ENCODE measurements around the gene DCANP1. TPM values are rescaled to one million over a fixed set of nuclear protein-coding genes. Genes with fewer than 3 reads are reported as not detected.

DCANP1 gene
- total RNA-seq, 1 experiment from 2014 or later, result not detected

DNA sequence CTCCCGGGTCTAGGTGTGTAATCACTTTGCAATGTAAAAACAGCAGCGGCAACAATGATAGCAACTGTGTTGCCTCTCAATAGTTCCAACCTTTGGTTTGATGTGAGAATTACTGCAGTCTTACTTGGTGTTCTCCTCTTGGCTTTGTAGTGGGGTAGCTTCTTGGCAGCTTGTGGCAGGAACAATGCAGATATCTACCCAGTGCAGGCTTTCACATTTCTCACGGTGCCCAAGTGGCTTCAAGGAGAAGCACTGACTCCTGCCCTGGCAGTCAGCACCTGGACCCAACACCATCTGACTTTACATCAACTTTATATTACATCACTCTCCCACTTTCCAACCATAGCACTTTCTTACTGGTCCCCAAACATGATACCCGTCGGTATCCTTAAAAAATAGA lies 33.4 kb upstream of the DCANP1 start:
- TF ChIP-seq ZNF232 (CRISPR knock-in tag; IDR thresholded peaks at IDR 0.05) (no peak), FOXP1 (CRISPR knock-in tag; IDR thresholded peaks at IDR 0.05; ENCODE audit: borderline replicate concordance) (no peak), MYBL2 (CRISPR knock-in tag; IDR thresholded peaks at IDR 0.05) (no peak), CREM (CRISPR knock-in tag; IDR thresholded peaks at IDR 0.05) (no peak), FOXJ3 (CRISPR knock-in tag; IDR thresholded peaks at IDR 0.05; ENCODE audit: borderline replicate concordance) (no peak)
- TF ChIP-seq, protein P1, sequence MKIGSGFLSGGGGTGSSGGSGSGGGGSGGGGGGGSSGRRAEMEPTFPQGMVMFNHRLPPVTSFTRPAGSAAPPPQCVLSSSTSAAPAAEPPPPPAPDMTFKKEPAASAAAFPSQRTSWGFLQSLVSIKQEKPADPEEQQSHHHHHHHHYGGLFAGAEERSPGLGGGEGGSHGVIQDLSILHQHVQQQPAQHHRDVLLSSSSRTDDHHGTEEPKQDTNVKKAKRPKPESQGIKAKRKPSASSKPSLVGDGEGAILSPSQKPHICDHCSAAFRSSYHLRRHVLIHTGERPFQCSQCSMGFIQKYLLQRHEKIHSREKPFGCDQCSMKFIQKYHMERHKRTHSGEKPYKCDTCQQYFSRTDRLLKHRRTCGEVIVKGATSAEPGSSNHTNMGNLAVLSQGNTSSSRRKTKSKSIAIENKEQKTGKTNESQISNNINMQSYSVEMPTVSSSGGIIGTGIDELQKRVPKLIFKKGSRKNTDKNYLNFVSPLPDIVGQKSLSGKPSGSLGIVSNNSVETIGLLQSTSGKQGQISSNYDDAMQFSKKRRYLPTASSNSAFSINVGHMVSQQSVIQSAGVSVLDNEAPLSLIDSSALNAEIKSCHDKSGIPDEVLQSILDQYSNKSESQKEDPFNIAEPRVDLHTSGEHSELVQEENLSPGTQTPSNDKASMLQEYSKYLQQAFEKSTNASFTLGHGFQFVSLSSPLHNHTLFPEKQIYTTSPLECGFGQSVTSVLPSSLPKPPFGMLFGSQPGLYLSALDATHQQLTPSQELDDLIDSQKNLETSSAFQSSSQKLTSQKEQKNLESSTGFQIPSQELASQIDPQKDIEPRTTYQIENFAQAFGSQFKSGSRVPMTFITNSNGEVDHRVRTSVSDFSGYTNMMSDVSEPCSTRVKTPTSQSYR (CRISPR knock-in tag; IDR thresholded peaks at IDR 0.05), result no peak
- no peaks in the 10 kb centered on the region for H3K36me3 Mint-ChIP-seq
- H3K27ac Mint-ChIP-seq, result no peak overlapping the region
- H3K4me1 Mint-ChIP-seq, result peaks cover 43% of the 10 kb centered on the region
- DNase-seq (ENCODE audit: low spot score) (no peak), ATAC-seq (no peak)
- H3K4me3 Mint-ChIP-seq, result no peak overlapping the region
- H3K9me3 Mint-ChIP-seq, result no peaks in the 10 kb centered on the region
- H3K27me3 Mint-ChIP-seq (ENCODE audit: low read depth), result peaks cover 42% of the 10 kb centered on the region
- CTCF ChIA-PET, result interaction anchor here (0.6 to 4.2 kb wide), 3 partner anchors 15 to 594 kb away, joined by 3 to 47 read pairs (median 16); no protein-coding TSS in a partner anchor
- POLR2A ChIA-PET, result no interaction called here

DNA sequence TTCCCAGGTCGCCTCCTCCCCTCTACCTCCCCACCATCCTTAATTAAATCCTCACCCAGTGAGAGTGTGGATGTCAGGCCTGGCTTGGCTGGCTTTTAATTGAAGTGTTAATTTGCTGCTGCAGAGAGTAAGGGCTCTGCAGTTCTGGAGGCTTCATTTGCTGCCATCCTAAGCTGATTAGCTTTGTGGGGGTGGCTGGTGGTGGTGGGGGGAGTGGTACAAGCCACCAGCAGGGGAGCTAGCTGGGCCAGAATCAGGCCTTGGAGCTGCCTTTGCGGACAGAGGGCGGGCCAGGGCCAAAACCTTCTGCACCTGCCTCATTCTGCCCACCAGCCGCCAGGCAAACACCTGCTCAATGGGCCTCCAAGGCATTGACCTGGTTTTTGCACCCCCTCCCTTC lies 31.8 kb upstream of the DCANP1 start:
- CTCF ChIA-PET, result interaction anchor here (0.9 to 4.2 kb wide), 10 partner anchors 9 to 98 kb away, joined by 3 to 47 read pairs (median 6); no protein-coding TSS in a partner anchor

DNA sequence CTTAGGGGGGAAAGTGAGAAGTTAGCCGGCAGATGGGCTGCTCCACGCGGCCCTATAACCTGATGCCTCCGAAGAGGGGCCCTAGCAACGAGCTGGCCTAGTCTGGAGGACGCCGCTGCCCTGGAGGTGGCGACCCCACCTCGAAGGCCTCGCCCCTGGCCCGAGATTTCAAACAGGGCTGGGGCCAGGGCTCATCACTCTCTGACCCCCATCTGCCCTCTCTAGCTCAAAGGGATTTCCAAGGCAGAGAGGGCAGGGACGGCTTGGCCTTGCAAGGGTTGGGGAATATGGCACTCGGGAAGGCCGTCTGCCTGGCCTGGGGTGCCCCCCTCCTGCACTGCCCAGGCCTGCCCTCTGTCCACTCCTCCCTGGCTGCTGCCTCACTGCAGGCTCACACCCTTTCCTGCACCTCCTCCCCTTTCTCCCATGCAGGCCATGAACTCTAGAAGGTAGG lies 30.5 kb upstream of the DCANP1 start:
- CTCF ChIA-PET, result interaction anchor here (0.6 to 4.2 kb wide), 8 partner anchors 10 to 357 kb away, joined by 3 to 47 read pairs (median 6); partner anchors contain the start of gene NEUROG1
- Mint-ChIP-seq H3K9me3 (no peaks in the 10 kb centered on the region), H3K36me3 (no peaks in the 10 kb centered on the region), H3K27me3 (ENCODE audit: low read depth) (peaks cover 65% of the 10 kb centered on the region), H3K4me1 (peaks cover 28% of the 10 kb centered on the region), H3K4me3 (no peak overlapping the region), H3K27ac (no peak overlapping the region)
- DNase-seq (ENCODE audit: low spot score) (no peak), ATAC-seq (peak; percentile 37; the same call in 1 of the 2 replicates)
- POLR2A ChIA-PET, result no interaction called here
- TF ChIP-seq ESRRA (CRISPR knock-in tag; IDR thresholded peaks at IDR 0.05; ENCODE audit: borderline replicate concordance) (no peak), ATF1 (CRISPR knock-in tag; IDR thresholded peaks at IDR 0.05) (no peak), ZNF138 (CRISPR knock-in tag; conservative IDR thresholded peaks at IDR 0.05) (no peak), FOXK1 (CRISPR knock-in tag; IDR thresholded peaks at IDR 0.05) (no peak), ZNF671 (CRISPR knock-in tag; IDR thresholded peaks at IDR 0.05) (no peak), ZNF416 (CRISPR knock-in tag; IDR thresholded peaks at IDR 0.05) (no peak)
- TF ChIP-seq, protein P2, sequence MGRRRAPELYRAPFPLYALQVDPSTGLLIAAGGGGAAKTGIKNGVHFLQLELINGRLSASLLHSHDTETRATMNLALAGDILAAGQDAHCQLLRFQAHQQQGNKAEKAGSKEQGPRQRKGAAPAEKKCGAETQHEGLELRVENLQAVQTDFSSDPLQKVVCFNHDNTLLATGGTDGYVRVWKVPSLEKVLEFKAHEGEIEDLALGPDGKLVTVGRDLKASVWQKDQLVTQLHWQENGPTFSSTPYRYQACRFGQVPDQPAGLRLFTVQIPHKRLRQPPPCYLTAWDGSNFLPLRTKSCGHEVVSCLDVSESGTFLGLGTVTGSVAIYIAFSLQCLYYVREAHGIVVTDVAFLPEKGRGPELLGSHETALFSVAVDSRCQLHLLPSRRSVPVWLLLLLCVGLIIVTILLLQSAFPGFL (CRISPR knock-in tag; IDR thresholded peaks at IDR 0.05; ENCODE audit: borderline replicate concordance), result no peak
- TF ChIP-seq, protein P3, sequence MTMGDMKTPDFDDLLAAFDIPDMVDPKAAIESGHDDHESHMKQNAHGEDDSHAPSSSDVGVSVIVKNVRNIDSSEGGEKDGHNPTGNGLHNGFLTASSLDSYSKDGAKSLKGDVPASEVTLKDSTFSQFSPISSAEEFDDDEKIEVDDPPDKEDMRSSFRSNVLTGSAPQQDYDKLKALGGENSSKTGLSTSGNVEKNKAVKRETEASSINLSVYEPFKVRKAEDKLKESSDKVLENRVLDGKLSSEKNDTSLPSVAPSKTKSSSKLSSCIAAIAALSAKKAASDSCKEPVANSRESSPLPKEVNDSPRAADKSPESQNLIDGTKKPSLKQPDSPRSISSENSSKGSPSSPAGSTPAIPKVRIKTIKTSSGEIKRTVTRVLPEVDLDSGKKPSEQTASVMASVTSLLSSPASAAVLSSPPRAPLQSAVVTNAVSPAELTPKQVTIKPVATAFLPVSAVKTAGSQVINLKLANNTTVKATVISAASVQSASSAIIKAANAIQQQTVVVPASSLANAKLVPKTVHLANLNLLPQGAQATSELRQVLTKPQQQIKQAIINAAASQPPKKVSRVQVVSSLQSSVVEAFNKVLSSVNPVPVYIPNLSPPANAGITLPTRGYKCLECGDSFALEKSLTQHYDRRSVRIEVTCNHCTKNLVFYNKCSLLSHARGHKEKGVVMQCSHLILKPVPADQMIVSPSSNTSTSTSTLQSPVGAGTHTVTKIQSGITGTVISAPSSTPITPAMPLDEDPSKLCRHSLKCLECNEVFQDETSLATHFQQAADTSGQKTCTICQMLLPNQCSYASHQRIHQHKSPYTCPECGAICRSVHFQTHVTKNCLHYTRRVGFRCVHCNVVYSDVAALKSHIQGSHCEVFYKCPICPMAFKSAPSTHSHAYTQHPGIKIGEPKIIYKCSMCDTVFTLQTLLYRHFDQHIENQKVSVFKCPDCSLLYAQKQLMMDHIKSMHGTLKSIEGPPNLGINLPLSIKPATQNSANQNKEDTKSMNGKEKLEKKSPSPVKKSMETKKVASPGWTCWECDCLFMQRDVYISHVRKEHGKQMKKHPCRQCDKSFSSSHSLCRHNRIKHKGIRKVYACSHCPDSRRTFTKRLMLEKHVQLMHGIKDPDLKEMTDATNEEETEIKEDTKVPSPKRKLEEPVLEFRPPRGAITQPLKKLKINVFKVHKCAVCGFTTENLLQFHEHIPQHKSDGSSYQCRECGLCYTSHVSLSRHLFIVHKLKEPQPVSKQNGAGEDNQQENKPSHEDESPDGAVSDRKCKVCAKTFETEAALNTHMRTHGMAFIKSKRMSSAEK (CRISPR knock-in tag; IDR thresholded peaks at IDR 0.05; ENCODE audit: borderline replicate concordance), result no peak

More for the DNA sequence above, 31.8 kb upstream of the DCANP1 start:
- TF ChIP-seq ZNF138 (CRISPR knock-in tag; conservative IDR thresholded peaks at IDR 0.05), result no peak
- TF ChIP-seq, protein P4, sequence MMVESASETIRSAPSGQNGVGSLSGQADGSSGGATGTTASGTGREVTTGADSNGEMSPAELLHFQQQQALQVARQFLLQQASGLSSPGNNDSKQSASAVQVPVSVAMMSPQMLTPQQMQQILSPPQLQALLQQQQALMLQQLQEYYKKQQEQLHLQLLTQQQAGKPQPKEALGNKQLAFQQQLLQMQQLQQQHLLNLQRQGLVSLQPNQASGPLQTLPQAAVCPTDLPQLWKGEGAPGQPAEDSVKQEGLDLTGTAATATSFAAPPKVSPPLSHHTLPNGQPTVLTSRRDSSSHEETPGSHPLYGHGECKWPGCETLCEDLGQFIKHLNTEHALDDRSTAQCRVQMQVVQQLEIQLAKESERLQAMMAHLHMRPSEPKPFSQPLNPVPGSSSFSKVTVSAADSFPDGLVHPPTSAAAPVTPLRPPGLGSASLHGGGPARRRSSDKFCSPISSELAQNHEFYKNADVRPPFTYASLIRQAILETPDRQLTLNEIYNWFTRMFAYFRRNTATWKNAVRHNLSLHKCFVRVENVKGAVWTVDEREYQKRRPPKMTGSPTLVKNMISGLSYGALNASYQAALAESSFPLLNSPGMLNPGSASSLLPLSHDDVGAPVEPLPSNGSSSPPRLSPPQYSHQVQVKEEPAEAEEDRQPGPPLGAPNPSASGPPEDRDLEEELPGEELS (CRISPR knock-in tag; IDR thresholded peaks at IDR 0.05), result no peak
- TF ChIP-seq, protein P5, sequence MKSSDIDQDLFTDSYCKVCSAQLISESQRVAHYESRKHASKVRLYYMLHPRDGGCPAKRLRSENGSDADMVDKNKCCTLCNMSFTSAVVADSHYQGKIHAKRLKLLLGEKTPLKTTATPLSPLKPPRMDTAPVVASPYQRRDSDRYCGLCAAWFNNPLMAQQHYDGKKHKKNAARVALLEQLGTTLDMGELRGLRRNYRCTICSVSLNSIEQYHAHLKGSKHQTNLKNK (CRISPR knock-in tag; IDR thresholded peaks at IDR 0.05), result no peak
- no peak for TF ChIP-seq ZNF416 (CRISPR knock-in tag; IDR thresholded peaks at IDR 0.05)
- no peak for TF ChIP-seq ESRRA (CRISPR knock-in tag; IDR thresholded peaks at IDR 0.05; ENCODE audit: borderline replicate concordance)
- no peak for TF ChIP-seq TEAD1 (CRISPR knock-in tag; IDR thresholded peaks at IDR 0.05)
- TF ChIP-seq, protein P6, sequence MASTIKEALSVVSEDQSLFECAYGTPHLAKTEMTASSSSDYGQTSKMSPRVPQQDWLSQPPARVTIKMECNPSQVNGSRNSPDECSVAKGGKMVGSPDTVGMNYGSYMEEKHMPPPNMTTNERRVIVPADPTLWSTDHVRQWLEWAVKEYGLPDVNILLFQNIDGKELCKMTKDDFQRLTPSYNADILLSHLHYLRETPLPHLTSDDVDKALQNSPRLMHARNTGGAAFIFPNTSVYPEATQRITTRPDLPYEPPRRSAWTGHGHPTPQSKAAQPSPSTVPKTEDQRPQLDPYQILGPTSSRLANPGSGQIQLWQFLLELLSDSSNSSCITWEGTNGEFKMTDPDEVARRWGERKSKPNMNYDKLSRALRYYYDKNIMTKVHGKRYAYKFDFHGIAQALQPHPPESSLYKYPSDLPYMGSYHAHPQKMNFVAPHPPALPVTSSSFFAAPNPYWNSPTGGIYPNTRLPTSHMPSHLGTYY (CRISPR knock-in tag; IDR thresholded peaks at IDR 0.05), result no peak
- Mint-ChIP-seq H3K27me3 (ENCODE audit: low read depth) (peaks cover 57% of the 10 kb centered on the region), H3K9me3 (no peaks in the 10 kb centered on the region), H3K27ac (no peak overlapping the region), H3K36me3 (no peaks in the 10 kb centered on the region), H3K4me3 (no peak overlapping the region), H3K4me1 (peaks cover 31% of the 10 kb centered on the region)
- ATAC-seq (peak; percentile 59), DNase-seq (ENCODE audit: low spot score) (no peak)
- POLR2A ChIA-PET, result no interaction called here

All from WTC11 (cell line).